ENCODE measurements around the gene CYTH3.
"Not testable (repeated sequence)": the region's sequence is repeated elsewhere in the genome, so short reads cannot be mapped to it uniquely, and the experiment has no call there.

CYTH3 gene

GRCh38 chr7:6284461-6285360, 12.3 kb upstream of the CYTH3 start:
- intact Hi-C loops (cut with DNase I) = no loop called here
- peak in 1 of 42 donors; percentile 12 for DNase-seq

GRCh38 chr7:6284055-6284400, 11.6 kb upstream of the CYTH3 start:
- no peak for DNase-seq
- intact Hi-C loops (cut with DNase I) = no loop called here

GRCh38 chr7:6283391-6284054, 11.1 kb upstream of the CYTH3 start:
- DNase-seq; intact Hi-C loops (cut with DNase I): not testable (repeated sequence)

- intact Hi-C loops (cut with DNase I) = no loop called here
- no peak for DNase-seq
Measured at GRCh38 chr7:6279937-6280336, 7.5 kb upstream of the CYTH3 start.

DNA sequence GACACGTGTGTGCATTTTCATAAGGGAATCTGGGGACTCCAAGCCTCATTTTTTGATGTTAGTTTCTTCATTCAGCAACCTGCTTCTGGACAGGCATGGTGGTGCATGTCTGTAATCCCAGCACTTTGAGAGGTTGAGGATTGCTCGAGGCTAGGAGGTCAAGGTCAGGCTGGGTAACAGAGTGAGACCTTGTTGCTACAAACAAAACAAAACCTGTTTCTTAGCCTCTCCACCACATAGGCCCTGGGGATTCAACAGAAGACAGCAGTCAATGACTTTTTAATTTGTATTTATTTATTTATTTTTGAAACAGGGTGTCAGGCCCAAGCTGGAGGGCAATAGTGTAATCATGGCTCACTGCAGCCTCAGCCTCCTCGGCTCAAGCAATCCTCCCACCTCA, 6.9 kb upstream of the CYTH3 start:
- DNase-seq = no peak
- intact Hi-C loops (cut with DNase I) = no loop called here

DNA sequence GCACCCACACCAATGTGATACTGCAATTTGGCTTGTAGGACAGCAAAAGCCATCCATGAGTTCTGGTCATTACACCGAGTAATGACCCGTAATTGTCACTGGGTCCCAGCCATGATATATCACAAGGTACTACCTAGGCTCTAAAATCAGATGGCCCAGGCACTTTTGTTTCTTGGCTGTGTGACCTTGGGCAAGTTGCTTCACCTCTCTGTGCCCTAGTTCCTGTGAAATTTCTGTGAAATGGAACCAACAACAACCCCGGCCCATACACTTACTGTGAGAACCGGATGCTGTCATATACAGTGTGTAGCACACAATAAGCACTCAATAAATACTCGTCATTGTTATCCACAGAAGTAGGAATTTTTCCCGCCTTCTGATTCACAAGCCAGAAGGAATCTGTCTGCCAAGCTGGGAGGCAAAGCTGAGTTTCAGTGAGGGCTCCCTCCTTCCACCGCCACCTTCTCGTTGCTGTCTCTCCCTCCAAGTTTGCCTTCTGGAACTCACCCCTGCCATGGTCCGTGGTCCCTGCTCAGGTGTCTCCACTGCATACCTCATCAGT, 6.4 kb upstream of the CYTH3 start:
- intact Hi-C loops (cut with DNase I) = no loop called here
- no peak for DNase-seq

DNA sequence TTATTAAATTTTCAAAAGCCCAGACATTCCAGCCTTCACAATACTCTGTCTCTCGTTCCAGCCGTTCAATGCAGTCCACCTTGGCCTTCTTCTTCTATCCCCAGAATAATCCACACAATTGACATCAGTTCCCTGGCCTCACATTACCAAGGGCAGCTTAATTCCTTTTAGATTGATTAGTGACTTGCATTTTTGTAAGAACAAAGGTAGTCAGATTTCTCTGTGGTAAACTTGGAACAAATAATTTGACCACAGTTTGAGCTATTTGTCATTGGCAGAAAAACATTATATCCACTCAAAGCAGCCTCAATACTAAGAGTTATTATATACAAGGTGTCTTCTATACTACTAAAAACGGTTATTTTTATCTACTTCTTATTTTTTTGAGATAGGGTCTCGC, 5.1 kb upstream of the CYTH3 start:
- intact Hi-C loops (cut with DNase I) = no loop called here
- no peak for DNase-seq

- no peak for DNase-seq
- intact Hi-C loops (cut with DNase I) = no loop called here
Measured at GRCh38 chr7:6276911-6277408, 4.5 kb upstream of the CYTH3 start.

DNA sequence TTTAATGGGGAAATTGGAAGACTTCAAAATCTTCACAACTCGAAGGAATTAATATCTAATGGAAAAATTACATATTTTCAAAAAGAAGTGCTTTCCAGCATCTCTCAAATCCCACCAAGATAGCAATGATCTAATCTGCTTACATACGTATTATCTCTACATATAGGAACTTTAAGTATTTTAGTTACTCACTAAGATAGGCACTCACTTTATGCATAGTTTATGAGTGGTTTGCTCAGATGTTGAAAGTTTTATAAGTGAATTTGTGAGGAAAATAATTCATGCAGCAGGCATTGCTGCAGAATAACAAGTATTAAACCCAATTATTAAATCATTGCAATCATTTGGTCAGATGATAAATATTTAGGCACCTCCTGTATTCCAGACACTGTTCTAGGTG, 2.3 kb upstream of the CYTH3 start:
- intact Hi-C loops (cut with DNase I) = no loop called here
- DNase-seq = no peak

- intact Hi-C loops (cut with DNase I) = no loop called here
- no peak for DNase-seq
Measured at GRCh38 chr7:6273917-6274630, 1.6 kb upstream of the CYTH3 start.

DNA sequence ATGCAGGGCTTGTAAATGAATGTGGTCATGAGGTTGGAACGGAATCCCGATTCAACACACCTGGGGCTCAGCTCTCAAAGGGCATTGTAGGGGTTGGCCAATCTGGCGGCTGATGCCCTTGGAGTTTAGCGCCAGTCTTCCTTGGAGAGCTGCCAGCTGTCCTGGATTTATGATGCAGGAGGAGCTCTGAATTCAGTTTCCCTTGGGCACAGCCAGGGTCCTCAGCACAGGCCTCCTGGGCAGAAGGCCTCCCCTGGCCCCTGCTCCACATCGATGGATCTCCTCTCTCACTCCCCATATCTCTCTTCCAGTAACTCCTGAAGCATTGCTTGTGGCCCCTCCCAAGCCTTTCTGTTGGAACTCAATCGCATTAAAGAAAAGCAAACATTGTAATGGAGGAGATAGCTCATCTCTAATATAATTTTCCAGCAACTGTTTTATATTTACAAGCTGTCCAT, 985 bp upstream of the CYTH3 start:
- intact Hi-C loops (cut with DNase I) = no loop called here
- DNase-seq = peak in 2 of 42 donors; percentile 8 to 49

DNA sequence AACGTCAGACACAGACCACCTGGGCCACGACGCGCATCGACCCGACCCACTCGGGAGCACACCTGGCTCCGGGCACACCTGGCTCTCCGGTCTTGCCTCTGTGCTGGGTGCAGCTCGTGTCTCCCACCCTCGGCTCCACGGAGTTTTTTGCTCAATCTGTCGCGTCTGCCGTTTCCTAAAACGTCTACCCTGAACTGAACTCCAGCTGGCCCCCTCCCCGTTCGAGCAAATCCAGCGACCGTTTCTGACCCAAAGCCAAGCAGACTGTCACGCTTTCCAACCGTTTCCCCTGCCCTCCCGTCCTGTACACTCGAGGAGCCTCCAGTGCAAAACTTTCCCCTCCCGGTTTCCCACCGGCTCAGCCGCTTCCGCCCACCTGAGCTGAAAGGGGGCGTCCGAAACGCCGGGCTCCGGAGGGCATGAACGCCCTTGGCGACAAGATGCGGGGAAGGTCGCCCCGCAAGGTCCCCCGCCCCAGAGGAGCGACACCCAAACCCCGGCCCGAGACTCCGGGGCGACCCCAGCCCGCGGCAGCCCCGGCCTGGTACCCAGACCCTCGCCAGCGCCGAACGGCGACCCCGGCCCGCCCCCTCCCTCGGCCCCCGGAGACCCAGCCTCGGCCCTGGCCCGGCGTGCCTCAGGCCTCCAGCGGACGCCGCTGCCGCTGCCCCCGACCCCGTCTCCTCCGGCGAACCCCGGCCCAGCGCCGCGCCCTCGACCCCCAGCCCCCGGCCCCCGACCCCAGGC, 557 bp downstream of the CYTH3 start:
- intact Hi-C loops (cut with DNase I) = no loop called here
- peak in 35 of 42 donors; percentile 2 to 49 (median 23) for DNase-seq

- intact Hi-C loops (cut with DNase I) = no loop called here
- peak; percentile 46 to 83 (median 68) for DNase-seq
Measured at GRCh38 chr7:6271060-6271658, 1.3 kb downstream of the CYTH3 start.

- DNase-seq = no peak
- intact Hi-C loops (cut with DNase I) = no loop called here
Measured at GRCh38 chr7:6269527-6269926, 2.9 kb downstream of the CYTH3 start.

DNA sequence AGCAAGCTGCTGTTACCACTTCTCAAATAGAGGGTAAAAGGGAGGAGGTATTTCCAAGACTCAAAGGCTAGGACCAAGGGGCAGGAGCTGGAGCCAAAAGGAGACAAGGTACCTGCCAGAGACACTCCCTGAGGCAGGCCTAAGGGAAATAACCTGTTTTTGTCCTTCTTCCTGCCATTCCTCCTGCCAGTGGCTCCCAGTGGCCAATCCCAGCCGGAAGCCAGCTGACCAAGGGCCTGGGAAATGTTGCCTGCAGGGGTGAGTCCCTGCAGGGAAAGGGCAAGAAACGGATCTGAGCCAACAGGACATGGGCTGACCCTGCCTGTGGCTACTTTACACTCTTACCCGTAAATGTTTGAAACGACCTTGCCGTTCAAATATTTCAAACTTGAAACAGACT, 3.5 kb downstream of the CYTH3 start:
- intact Hi-C loops (cut with DNase I) = no loop called here

DNA sequence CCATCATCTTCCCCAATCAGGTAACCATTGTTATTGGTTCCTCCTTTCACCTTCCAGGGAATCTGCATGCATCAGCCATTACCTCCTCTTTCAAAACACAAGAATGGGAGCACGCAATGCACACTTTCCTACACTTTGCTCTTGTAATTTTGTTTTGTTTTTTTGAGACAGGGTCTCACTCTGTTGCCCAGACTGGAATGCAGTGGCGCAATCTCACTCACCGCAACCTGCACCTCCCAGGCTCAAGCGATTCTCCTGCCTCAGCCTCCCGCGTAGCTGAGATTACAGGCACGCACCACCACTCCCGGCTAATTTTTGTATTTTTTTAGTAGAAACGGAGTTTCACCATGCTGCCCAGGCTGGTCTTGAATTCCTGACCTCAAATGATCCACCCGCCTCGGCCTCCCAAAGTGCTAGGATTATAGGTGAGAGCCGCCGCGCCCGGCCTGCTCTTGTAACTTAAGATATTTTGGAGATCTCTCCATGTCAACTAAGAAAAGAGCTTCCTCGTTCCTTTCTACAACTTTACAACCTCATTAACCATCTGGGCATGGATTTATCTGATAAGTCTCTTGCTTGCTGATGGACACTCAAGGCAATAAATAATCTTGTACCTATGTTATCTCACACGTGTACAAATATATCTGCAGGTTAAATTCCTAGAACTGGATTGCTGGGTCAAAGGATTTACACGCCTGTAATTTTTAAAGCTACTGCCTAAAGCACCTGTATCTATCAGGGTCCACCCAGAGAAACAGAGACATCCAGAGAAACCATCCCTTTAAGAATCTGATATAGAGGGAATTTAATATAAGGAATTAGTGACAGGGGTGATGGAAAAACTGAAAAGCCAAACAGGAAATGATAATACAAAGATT, 4.2 kb downstream of the CYTH3 start:
- intact Hi-C loops (cut with DNase I) = no loop called here
- DNase-seq = no peak

More for the DNA sequence above, 3.5 kb downstream of the CYTH3 start:
- DNase-seq = no peak

- intact Hi-C loops (cut with DNase I) = no loop called here
- no peak for DNase-seq
Measured at GRCh38 chr7:6266699-6267098, 5.7 kb downstream of the CYTH3 start.

Measured in head of caudate nucleus (tissue), 42 donors.